DMS153 treated with DMSO at 0.1 percent for 48 hours (cell line): Measurements from ENCODE around the gene TNRC6B.
A peak's percentile ranks its signal among the peaks of the same experiment; 100 is the strongest.
"Not testable (repeated sequence)": the region's sequence is repeated elsewhere in the genome, so short reads cannot be mapped to it uniquely, and the experiment has no call there.

Experiments
- DNase-seq: peaks from one replicate; lab custom pipeline; 2025; ENCODE audit not compliant: unreplicated experiment; lab: John Stamatoyannopoulos, UW

TNRC6B gene, protein sequence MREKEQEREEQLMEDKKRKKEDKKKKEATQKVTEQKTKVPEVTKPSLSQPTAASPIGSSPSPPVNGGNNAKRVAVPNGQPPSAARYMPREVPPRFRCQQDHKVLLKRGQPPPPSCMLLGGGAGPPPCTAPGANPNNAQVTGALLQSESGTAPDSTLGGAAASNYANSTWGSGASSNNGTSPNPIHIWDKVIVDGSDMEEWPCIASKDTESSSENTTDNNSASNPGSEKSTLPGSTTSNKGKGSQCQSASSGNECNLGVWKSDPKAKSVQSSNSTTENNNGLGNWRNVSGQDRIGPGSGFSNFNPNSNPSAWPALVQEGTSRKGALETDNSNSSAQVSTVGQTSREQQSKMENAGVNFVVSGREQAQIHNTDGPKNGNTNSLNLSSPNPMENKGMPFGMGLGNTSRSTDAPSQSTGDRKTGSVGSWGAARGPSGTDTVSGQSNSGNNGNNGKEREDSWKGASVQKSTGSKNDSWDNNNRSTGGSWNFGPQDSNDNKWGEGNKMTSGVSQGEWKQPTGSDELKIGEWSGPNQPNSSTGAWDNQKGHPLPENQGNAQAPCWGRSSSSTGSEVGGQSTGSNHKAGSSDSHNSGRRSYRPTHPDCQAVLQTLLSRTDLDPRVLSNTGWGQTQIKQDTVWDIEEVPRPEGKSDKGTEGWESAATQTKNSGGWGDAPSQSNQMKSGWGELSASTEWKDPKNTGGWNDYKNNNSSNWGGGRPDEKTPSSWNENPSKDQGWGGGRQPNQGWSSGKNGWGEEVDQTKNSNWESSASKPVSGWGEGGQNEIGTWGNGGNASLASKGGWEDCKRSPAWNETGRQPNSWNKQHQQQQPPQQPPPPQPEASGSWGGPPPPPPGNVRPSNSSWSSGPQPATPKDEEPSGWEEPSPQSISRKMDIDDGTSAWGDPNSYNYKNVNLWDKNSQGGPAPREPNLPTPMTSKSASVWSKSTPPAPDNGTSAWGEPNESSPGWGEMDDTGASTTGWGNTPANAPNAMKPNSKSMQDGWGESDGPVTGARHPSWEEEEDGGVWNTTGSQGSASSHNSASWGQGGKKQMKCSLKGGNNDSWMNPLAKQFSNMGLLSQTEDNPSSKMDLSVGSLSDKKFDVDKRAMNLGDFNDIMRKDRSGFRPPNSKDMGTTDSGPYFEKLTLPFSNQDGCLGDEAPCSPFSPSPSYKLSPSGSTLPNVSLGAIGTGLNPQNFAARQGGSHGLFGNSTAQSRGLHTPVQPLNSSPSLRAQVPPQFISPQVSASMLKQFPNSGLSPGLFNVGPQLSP (N-terminal part only)

DNA sequence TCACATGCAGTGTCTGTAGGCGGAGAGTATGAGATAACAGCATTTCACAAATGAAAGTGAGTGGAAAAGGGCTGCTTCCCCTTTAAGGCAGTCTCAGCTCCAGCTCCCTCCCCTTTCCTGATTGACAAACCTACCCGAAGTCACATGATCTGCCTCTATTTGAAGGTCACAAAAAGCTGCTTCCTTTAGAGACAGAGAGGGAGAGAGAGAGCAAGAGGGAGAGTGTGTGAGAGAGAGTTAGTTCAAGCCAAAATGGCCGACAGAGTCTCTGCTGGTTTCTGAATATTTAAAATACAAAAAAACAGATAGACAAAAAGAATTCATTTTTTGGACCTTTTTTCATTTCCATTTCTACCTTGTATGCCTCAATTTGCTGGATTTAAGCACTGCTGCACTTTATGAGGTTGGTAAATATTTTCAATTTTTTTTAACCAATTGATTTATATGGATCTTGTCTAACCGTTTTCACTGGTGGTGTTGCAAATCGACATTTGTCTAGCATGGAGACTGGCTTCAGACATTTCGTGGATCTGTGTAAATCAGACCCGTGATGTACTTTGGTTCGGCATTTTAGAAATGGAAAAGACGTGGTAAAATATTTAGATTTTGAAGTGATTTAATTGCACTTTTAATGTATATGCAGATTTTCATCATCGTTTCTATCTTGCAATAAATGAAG, at the start of gene TNRC6B:
TSS of gene TNRC6B (plus strand) at position 188 of the 679 bp plus-strand sequence. CDS start at position 399, 211 bp downstream.
- DNase-seq: peak; percentile 94

DNA sequence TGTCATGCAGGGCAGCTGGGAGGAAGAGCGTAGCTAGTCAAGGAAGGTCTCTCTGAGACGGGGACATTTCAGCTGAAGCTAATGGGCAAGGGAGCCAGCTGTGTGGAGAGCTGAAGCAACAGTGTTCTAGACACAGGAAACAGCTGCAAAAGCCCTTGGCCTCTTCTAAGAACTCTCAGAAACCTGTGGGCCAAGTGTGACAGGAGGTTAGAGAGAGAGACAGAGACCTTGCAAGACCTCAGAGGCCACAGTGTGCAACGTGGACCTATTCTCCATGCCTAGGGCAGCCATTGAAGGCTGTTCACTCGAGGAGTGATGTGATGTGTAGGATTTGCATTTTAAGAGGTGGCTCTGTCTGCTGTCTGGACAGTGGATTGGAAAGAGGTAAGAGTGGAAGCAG, 48.7 kb upstream of the TNRC6B start:
- no peak for DNase-seq

DNA sequence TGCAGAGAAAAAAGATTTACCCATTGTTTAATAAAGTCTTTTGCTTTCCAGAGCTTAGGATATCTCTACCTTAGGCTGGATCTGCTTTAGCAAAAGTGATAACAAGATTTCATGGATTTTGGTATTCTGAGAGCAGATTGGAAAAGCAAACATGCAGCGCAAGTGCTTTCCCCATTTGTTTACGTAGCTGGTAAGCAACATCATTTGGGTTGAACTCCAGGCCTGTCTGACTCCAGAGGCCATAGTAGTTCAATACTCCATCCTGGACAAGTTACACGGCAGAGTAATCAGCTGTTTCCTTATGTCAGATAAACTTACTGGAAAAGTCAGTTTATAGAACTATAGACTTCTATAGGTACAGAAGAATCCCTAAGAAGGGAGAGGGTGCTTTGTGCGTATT, 40.6 kb upstream of the TNRC6B start:
- DNase-seq: no peak

DNA sequence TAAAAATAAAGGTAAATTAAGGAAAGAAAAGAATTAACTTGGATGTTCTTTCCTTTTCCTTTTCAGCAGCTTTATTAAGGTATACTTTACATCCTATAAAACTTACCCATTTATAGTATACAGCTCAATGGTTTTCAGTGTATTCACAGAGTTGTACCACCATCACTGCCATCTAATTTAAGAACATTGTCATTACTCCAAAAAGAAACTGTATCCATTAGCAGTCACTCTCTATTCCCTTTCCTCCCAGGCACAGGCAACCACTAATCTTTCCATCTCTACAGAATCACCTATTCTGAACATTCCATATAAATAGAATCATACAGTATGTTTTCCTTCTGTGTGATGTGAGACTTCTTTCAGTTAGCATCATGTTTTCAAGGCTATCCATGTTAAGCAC, 38.9 kb upstream of the TNRC6B start:
- DNase-seq: no peak

DNA sequence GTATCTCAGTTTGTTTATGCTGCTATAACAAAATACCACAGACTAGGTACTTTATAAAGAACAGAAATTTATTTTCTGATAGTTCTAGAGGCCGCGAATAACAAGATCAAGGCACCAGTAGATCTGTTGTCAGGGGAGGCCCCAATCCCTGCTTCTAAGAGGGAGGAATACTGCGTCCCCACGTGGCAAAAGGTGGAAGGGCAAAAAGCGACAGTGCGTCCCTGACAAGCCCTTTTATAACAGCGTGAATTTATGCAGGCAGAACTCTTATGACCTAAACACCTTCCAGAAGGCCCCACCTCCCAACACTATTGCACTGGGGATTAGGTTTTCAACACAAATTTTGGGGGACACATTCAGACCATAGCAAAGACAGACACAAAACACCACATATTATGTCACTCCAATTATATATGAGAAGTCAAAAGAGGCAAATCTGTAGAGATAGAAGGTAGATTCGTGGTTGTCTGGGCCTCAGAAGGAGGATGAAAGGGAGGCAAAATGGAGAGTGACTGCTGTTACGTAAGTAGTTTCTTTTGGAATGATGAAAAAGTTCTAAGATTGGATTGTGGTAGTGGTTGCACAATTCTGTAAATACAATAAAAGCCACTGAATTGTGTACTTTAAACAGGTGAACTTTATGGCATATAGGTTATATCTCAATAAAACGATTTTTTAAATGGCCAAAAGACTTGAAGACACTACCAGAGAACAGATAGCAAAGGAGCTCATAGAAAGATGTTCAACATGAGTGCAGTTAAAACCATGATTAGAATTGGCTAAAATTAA, 30.1 kb upstream of the TNRC6B start:
- no peak for DNase-seq

DNA sequence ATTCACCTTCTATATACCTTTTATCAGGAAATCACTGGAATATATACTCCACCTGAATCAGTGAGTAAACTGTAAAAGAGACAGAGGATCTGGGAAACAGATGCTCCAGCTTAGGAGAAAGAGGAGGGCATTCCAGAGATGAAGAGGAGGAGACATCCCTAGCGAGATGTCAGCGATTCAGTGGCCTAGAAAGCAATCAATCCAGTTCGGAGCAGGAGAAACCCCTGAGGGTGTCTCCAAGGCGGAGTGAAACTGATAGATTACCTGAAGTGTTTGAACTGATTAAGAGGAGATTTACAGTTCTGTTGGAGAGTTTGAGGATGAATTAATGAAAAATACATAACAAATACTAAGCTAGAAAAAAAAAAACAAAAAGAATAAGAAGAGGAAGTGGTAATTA, 24.5 kb upstream of the TNRC6B start:
- DNase-seq: no peak

DNA sequence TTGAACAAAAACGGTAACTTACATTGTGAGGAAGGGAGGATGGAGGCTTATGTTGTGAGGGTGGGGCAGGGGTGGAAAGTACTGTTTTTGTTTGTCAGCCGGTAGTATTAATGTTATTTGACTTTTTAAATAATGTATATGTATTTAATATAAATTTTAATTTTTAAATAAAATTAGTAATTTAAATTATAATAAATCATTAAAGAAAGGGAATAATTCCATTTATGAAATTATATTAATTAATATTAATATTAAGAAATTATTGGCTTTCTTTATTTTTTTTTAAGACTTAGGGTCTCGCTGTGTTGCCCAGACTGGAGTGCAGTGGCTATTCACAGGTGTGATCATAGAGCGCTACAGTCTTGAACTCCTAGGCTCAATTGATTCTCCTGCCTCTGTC, 24.0 kb upstream of the TNRC6B start:
- no peak for DNase-seq

DNA sequence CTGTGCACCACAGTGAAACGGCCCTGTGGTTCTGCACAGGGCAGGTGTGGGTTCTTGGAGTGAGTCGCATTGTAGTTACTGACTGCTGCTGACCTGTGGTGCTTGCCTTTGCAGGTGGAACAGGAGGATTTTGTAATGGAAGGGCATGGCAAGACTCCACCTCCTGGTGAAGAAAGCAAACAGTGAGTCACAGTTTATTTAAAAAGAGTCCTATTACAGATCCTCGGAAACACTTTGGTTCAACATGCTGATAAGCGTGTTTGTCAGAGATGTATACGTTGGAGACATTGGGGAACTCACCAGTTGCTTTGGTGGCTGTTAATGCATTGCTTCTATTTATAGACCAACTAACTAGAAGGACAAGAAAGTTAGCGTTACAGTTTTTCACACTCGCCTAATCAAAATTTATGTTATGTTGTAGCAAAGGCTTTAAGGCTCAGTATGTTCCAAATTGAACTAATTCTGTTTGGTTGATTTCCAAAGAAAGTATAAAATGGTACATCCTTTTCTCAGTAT, 21.7 kb upstream of the TNRC6B start:
- peak; percentile 93 for DNase-seq

DNA sequence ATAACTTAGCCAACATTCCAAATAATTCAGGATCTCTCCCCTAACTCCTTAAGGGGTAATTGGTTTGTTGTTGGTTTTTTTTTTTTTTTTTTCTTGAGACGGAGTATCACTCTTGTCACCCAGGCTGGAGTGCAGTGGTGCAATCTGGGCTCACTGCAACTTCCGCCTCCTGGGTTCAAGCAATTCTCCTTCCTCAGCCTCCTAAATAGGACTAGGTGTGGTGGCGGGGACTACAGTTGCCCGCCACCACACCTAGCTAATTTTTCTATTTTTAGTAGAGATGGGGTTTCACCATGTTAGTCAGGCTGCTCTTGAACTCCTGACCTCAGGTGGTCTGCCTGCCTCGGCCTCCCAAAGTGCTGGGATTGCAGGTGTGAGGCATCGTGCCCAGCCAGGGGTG, 21.0 kb upstream of the TNRC6B start:
- not testable (repeated sequence) for DNase-seq

DNA sequence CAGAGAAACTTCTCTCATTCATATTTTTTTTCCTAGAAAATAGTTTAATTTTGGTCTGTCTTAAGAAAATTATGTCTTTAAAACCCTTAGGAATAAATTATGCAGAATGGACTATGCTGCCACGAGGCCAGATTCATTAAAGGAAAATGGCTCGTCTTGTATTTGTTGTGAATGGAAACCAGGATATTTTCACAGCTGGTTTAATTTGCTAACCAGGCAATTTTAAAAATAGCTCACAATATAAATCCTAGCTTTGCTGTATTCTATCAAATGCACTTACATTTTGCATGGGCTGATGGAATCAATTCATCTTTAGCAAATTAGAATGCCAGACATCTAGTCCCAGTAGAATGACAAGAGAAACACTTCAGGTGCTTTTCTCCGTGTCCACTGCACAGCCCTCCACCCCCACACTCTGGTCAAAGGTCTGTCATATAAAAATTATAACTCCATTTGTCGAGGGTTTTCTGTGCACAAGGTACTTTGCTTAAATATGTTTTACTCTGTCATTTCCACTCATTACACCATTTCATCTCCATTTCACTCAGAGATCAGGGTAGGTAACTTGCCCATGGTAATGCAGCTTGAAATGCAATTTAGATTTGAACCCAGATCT, 20.3 kb upstream of the TNRC6B start:
- DNase-seq: no peak

DNA sequence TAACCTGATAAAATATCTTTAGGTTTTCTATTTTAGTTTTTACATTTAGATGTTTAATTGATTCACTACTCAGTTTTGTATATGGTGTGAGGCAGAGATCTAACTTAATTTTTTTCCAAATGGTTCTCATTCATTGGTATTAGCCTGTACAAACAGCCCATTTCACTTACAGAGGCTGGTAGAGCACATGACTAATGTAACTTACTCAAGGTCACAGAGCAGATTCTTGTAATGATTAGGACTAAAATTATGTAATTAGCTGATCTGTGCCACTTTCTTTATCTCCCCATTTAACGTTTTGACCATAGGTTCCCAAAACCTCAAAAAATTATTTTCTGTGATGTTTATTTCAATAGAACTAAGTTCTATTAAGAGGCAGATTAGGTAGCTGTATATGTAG, 16.5 kb upstream of the TNRC6B start:
- DNase-seq: no peak

DNA sequence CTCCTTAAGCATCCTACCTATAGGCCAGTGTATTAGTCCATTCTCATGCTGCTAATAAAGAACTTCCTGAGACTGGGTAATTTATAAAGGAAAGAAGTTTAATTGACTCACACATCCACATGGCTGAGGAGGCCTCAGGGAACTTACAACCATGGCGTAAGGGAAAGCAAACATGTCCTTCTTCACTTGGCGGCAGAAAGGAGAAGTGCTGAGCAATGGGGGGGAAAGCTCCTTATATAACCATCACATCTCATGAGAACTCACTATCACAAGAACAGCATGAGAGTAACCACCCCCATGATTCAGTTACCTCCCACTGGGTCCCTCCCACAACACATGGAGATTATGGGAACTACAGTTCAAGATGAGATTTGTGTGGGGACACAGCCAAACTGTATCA, 12.2 kb upstream of the TNRC6B start:
- DNase-seq: not testable (repeated sequence)

DNA sequence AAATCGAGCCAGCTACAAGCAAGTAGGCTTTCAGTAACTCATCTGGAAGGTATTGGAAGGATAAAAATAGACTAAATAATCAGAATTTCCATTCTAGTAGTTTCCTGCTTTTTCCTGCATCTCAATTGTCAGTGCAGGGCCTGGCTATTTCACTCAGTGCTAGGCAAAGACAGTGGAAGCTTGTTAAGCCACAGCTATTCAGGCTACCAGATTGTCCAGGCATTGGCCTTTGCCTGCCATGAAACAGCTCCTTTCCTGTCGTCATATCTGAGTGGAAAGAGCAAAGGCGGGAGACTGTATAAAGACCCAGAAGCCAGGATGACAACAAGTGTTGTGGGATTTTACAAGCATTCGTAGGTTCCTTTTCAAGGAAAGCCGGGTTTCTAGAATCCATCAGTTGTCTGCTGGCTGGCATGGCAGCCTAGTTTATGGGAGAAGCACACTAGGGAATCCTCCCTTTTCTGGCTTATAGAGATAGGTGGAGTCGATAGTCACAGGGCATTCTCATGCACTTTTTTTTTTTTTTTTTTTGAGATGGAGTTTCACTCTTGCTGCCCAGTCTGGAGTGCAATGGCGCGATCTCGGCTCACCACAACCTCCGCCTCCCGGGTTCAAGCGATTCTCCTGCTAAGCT, 2.0 kb upstream of the TNRC6B start:
- no peak for DNase-seq

DNA sequence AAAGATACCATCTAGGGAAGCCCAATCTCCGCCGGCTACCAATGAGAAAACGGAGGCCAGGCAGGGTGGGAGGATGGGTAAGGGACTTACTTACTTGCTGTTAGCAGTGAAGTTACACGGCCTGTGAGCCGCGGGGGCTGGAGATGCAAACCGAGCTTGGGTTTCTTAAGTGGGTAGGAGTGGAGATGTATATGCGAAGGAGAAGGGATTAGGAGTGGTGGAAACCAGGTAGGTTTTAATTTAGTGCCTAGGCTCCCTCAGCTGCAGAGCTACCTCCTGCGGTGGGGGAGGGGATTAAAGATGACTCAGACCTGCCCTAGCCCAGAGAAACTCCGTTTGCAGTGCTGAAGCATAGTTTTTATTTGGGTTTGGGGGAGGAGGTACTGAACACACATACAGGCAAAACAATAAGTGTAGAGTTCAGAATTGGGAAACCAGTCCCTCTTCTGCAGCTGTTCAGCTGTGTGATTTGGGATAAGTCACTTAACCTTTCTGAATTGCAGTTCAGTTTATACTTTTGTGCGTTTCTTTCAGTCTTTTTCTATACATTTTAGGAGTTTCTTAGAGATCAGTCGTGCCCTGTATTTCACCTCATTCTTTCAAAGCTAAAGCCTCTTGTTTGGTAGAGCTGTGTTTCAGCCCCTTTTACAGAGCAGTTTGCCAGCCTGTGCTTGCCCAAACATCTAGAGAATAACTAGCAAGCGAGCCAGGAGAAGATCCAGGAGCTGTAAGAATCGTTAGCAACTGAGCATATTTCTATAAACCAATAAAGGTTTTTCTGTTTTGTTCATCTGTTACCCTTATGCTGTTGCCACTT, 596 bp upstream of the TNRC6B start:
- DNase-seq: peak; percentile 47

DNA sequence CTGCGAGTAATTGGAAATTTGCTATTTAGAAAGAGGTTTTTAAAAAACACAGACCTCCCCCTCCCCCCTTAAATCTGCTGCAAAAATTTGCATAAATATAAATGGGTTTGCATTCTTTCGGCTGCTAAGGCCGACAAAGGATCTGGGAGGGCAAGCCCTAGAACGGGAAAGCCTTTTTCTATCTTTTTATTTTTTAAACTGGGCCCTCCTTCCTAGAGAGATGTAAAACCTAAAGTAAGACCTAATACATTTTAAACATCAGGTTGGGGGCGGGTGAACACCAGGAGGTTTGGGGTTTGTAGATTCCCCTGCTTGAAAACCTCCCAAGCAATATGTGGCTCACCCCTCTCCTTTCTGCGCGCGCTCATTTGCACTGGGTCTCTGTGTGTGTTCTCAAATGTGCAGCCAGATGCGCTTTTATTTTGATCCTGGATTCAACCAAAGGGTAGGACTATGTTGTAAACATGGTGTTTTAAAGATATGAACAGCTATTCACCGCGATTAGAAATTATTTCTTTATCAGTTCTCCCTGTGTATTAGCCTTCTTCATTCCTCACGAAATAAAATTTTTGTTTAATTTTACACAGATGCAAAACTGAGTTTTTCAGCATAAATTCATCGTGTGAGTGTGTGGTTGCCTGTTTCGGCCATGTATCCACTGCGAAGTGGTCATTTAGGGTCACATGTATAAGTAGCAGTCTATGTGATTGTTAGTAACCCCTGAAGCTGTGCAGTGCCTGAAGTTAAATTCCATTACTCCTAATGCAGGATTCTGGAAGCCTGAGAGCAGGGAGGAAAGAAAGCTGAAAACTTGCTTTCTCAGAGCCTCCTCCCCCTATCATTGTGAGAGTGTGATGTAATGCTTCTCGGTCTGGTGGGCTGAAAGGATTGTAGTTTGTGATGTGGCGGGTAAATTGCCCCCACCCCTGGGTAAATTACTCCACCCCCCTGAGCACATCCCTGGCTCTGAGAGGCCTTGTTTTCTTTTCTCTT, 988 bp downstream of the TNRC6B start:
- no peak for DNase-seq

DNA sequence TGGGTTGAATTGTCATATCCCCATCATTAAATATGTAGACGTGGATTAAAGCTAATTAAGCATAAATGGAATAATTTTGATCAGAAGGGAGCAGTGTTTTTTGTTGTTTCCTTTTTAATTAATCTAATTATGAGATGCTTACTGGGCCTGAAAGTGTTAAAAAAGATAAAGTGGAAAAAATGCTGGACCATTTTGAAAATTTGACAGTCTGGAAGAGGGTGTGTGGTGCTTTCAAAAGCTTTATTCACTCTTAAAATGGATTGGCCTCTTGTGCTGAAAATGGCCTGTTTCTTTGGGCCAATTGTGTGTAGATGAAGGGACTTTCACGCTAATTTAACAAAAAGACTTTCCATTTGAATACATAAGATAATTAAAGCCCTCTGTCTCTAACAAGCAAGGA, 1.8 kb downstream of the TNRC6B start:
- DNase-seq: no peak

DNA sequence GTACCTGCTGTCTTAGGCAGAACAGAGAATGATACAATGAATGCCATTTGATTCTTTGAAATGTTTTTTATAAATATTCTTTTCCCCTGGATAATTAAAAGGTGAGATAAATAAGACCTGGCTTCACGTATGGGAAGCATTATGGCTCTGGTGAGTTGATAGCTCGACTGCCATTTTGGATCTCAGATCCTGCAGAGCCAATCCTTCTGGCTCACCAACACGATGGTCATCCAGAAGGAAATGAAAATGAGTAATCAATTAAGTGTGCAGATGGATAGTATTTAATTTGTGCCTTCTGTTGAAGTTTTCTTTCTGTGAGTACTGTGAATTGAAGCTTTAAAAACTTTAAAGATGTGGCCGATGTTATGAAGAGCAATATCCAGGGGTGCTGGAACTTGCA, 2.7 kb downstream of the TNRC6B start:
- no peak for DNase-seq
